Activated T-cell treated with anti-CD3 and anti-CD28 coated beads, Interleukin-2, amount 50 U/mL, for 4 hours (primary cell): ENCODE data around the gene AGBL4. TPM values are rescaled to one million over a fixed set of nuclear protein-coding genes. Genes with fewer than 3 reads are reported as not detected.

ENCODE experiments used
- ATAC-seq, 2 donors: fragments of 200-7000 bp; cut with Tn5 transposase; one replicate each; pipeline ENCODE4 v1.10.0; 2021
- DNase-seq: peaks from one replicate; pipeline ENCODE4 v3.0.0-alpha.2; 2020
- H3K27me3 Mint-ChIP-seq: one replicate; pipeline ENCODE4 v1.8.0; 2021; ENCODE audit warnings: low read depth, mixed read lengths
- H3K36me3 Mint-ChIP-seq: one replicate; pipeline ENCODE4 v1.8.0; 2022; ENCODE audit warnings: mixed read lengths; ENCODE audit not compliant: insufficient read depth
- H3K4me1 Mint-ChIP-seq: one replicate; pipeline ENCODE4 v1.8.0; 2021; ENCODE audit warnings: low read depth, mixed read lengths
- H3K4me3 Mint-ChIP-seq: one replicate; pipeline ENCODE4 v1.8.0; 2021; ENCODE audit warnings: mild to moderate bottlenecking, moderate library complexity, mixed read lengths
- H3K9me3 Mint-ChIP-seq: one replicate; pipeline ENCODE4 v1.8.0; 2021; ENCODE audit warnings: mixed read lengths
- total RNA-seq, 3 donors: library from RNA; stranded (reverse); gene quantifications; one replicate each; pipeline ENCODE4 v1.2.1, GENCODE V29; 2021

AGBL4 gene
- total RNA-seq, 3 donors from 2014 or later, result not detected

- no peak for ATAC-seq
Observed at GRCh38 chr1:49448200-49448599, 575.6 kb downstream of the AGBL4 start.

DNA sequence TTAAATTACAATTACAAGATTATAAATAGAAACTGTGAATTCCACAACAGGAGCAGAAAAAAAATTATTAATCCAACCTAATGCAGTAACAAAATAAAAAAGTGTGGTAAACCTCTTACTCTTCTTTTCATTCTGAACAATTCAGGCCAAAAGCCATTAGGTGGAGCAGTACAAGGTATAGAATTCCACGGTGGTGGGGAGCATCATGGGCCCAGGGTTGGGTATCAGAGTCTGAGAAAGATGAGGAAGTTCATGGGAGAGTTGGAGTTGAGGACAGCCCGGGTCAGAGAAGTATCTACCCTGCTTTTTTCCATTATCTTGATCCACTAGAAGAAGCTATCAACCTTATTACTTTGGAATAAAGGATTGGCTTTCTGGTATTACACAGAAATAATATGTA lies 586.9 kb downstream of the AGBL4 start:
- Mint-ChIP-seq H3K27me3 (no peaks in the 10 kb centered on the region), H3K9me3 (peaks cover 14% of the 10 kb centered on the region), H3K4me1 (no peaks in the 10 kb centered on the region), H3K4me3 (no peak overlapping the region), H3K36me3 (no peaks in the 10 kb centered on the region)
- ATAC-seq, result no peak
- DNase-seq, result no peak

More at GRCh38 chr1:49448200-49448599, 575.6 kb downstream of the AGBL4 start:
- Mint-ChIP-seq H3K27me3 (no peaks in the 10 kb centered on the region), H3K4me3 (no peak overlapping the region), H3K9me3 (peaks cover 14% of the 10 kb centered on the region), H3K4me1 (no peaks in the 10 kb centered on the region), H3K36me3 (no peaks in the 10 kb centered on the region)
- no peak for DNase-seq

DNA sequence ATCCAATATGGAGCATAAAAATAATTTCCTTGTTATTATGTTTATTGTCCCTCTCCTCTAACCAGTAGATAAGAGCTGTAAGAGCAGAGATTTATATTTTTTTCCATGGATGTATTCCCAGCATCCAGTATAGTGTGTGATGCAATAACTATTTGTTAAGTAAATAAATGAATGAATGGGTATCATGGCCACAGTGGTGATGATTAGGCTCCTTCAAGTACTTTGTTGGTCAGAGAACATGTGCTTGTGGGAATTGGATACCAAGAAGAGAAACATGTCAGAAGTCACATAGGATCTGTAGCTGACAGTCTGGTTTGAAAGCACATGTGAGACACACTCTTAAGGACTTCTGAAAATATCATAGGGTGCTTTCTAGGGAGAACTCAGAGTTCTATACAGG lies 588.5 kb downstream of the AGBL4 start:
- Mint-ChIP-seq H3K4me1 (no peaks in the 10 kb centered on the region), H3K27me3 (no peaks in the 10 kb centered on the region), H3K9me3 (peaks cover 9% of the 10 kb centered on the region), H3K4me3 (no peak overlapping the region), H3K36me3 (no peaks in the 10 kb centered on the region)
- ATAC-seq (no peak), DNase-seq (no peak)

DNA sequence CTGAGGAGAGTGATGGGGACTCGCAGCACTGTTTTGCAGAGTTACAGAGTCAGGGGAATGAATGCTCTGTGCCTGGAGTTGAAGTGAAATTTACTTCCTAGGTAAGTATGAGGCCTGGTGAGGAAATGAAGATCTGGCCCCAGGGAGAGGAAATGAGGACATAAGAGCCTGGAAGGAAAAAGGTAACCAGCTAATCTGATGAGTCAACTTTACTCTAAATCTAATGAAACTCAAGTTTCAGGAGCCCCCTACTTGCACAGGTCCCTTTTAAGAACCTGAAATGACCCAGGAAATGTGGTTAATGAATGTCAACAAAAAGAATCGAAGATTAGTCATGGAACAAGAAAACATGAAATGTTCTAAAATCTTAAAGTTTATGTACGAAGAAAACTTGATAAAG lies 599.0 kb downstream of the AGBL4 start:
- no peak for ATAC-seq
- no peaks in the 10 kb centered on the region for H3K27me3 Mint-ChIP-seq
- no peaks in the 10 kb centered on the region for H3K4me1 Mint-ChIP-seq
- no peak for DNase-seq
- H3K9me3 Mint-ChIP-seq, result no peaks in the 10 kb centered on the region
- H3K4me3 Mint-ChIP-seq, result no peak overlapping the region
- H3K36me3 Mint-ChIP-seq, result no peaks in the 10 kb centered on the region

GRCh38 chr1:49416758-49417157 lies 607.0 kb downstream of the AGBL4 start:
- ATAC-seq, result no peak
- H3K9me3 Mint-ChIP-seq, result no peaks in the 10 kb centered on the region
- no peak for DNase-seq
- H3K36me3 Mint-ChIP-seq, result no peaks in the 10 kb centered on the region
- no peak overlapping the region for H3K4me3 Mint-ChIP-seq
- H3K27me3 Mint-ChIP-seq, result peaks cover 2% of the 10 kb centered on the region
- H3K4me1 Mint-ChIP-seq, result no peaks in the 10 kb centered on the region

DNA sequence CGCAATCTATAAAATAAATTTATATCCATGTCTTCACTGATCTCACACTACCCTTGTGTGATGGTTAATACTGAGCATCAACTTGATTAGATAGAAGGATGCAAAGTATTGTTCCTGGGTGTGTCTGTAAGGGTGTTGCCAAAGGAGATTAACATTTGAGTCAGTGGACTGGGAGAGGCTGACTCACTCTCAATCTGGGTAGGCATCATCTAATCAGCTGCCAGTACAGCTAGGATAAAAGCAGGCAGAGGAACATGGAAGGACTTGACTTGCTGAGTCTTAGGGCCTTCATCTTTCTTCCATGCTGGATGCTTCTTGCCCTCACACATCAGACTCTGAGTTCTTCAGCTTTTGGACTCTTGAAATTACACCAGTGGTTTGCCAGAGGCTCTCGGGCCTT lies 615.4 kb downstream of the AGBL4 start:
- no peaks in the 10 kb centered on the region for H3K27me3 Mint-ChIP-seq
- H3K9me3 Mint-ChIP-seq, result no peaks in the 10 kb centered on the region

DNA sequence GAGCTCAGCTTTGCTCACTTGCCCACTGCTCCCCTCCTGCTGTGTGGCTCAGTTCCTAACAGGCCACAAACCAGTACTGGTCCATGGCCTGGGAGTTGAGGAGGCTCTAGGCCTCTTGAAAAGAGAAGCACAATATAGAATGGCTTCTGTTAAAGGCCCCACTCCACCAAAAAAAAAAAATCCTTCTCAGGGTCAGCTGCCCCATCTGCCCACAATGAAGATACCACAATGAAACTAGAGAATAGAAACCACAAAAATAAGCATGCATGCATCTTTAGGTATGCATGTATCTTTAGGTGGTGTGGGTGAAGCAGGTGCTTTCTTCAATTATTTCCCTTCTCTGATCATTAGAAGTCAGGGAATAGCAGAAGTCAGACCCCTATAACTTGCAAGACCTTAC lies 626.7 kb downstream of the AGBL4 start:
- Mint-ChIP-seq H3K27me3 (no peaks in the 10 kb centered on the region), H3K4me3 (no peak overlapping the region), H3K9me3 (peaks cover 9% of the 10 kb centered on the region), H3K4me1 (no peaks in the 10 kb centered on the region), H3K36me3 (no peaks in the 10 kb centered on the region)
- ATAC-seq (no peak), DNase-seq (no peak)

More for the DNA sequence above, 615.4 kb downstream of the AGBL4 start:
- Mint-ChIP-seq H3K4me3 (no peak overlapping the region), H3K4me1 (no peaks in the 10 kb centered on the region), H3K36me3 (no peaks in the 10 kb centered on the region)
- no peak for DNase-seq
- no peak for ATAC-seq

- no peak for ATAC-seq
- H3K9me3 Mint-ChIP-seq, result peaks cover 5% of the 10 kb centered on the region
- H3K36me3 Mint-ChIP-seq, result no peaks in the 10 kb centered on the region
- H3K27me3 Mint-ChIP-seq, result no peaks in the 10 kb centered on the region
- no peak overlapping the region for H3K4me3 Mint-ChIP-seq
- no peak for DNase-seq
- H3K4me1 Mint-ChIP-seq, result no peaks in the 10 kb centered on the region
Observed at GRCh38 chr1:49394200-49394599, 629.6 kb downstream of the AGBL4 start.

DNA sequence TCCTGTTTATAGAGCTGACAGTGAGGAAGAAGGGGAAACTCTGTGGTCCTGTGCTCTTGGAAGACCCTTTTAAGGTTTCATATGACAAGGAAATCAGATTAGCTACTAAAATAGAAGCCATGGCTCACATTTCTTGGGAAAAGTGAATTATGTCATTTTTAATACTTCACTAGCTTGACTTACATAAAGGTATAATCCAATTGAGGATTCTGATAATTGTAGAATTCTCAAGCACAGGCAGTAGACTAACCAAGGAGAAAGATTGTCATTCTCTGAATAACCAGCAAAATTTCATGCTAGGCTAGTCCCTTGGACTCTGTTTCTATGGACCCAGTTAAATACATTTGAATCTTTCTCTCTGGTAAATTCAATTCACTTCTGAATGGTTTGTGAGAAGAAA lies 634.1 kb downstream of the AGBL4 start:
- Mint-ChIP-seq H3K9me3 (peaks cover 5% of the 10 kb centered on the region), H3K27me3 (no peaks in the 10 kb centered on the region), H3K4me3 (no peak overlapping the region), H3K36me3 (no peaks in the 10 kb centered on the region), H3K4me1 (no peaks in the 10 kb centered on the region)
- DNase-seq (no peak), ATAC-seq (no peak)

DNA sequence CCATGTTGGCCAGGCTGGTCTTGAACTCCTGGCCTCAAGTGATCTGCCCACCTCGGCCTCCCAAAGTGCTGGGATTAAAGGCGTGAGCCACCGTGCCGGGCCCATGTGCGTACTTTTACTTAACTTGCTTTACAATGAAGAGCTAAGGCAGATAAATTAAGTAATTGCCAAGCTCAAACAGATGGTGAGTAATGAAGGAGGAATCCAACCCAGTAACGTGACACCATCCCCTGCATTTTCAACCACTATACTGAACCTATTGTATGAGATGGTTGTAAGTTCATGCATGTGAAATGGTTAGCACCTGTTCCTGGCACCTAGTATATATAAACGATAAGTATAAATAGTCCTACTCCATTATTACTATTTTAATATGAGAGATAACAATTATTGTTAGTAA lies 659.1 kb downstream of the AGBL4 start:
- H3K9me3 Mint-ChIP-seq, result peaks cover 7% of the 10 kb centered on the region
- ATAC-seq, result no peak
- no peak overlapping the region for H3K4me3 Mint-ChIP-seq
- no peaks in the 10 kb centered on the region for H3K4me1 Mint-ChIP-seq
- H3K36me3 Mint-ChIP-seq, result no peaks in the 10 kb centered on the region
- peaks cover 2% of the 10 kb centered on the region for H3K27me3 Mint-ChIP-seq
- DNase-seq, result no peak

DNA sequence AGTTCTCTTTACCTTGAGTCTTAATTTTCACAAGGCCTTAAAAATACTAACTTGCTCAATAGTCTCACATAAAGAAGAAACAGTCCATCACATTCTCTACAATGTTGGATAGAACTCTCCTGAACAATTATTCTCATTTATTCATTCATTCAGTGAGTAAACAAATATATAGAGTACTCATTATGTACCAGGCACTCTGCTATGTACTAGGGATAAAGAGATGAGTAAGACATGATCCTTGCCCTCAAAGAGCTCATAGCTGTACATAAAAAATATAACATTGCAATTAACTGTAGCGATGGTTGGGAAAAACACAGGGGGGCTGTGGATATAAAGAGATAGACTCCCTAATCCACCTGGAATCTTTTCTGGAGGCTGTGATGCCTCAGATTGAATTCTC lies 660.1 kb downstream of the AGBL4 start:
- Mint-ChIP-seq H3K9me3 (peaks cover 7% of the 10 kb centered on the region), H3K4me1 (no peaks in the 10 kb centered on the region), H3K4me3 (no peak overlapping the region), H3K36me3 (no peaks in the 10 kb centered on the region), H3K27me3 (peaks cover 2% of the 10 kb centered on the region)
- DNase-seq (no peak), ATAC-seq (no peak)

GRCh38 chr1:49358036-49358435 lies 665.7 kb downstream of the AGBL4 start:
- Mint-ChIP-seq H3K27me3 (peaks cover 2% of the 10 kb centered on the region), H3K36me3 (no peaks in the 10 kb centered on the region), H3K9me3 (peaks cover 4% of the 10 kb centered on the region), H3K4me1 (no peaks in the 10 kb centered on the region), H3K4me3 (no peak overlapping the region)
- ATAC-seq, result no peak
- no peak for DNase-seq

DNA sequence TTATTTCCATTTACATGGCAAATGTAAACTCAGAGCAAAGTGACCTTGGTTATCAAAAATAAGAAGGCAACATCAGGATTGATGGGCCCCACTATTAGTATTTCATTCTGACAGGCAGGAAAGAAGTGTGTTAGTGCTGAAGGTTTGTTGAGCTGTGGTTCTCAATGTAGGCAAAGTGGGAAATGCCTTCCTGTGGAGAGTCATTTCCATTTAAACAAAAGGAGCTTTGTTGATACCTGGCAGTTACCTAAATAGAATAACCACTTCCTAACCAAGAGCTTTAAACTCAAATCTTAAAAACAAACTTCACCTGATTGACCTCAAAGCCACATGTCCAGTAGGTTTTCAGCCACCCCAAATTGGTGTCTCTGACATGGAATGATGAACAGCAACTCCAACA lies 667.2 kb downstream of the AGBL4 start:
- no peak for DNase-seq
- Mint-ChIP-seq H3K27me3 (peaks cover under 1% of the 10 kb centered on the region), H3K36me3 (no peaks in the 10 kb centered on the region), H3K4me1 (no peaks in the 10 kb centered on the region), H3K4me3 (no peak overlapping the region), H3K9me3 (peaks cover under 1% of the 10 kb centered on the region)
- no peak for ATAC-seq

DNA sequence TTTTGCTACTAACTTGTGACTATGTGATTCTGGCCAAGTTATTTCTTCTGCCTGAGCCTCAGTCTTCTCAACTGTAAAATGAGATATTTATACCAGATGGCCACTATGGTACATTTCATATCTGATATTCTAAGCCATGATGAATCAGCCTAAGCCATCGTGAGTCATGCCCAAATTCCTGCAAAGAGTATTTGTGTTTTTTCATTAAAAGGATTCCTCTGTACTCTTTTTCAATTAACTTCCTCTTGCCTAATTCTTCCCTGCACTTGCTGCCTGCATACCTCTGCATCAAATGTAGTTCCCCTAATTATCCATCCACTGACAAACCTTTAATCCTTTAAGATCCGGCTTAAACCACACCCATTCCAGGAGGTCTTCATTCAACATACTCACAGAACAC lies 672.0 kb downstream of the AGBL4 start:
- DNase-seq (no peak), ATAC-seq (no peak)
- Mint-ChIP-seq H3K4me3 (no peak overlapping the region), H3K36me3 (no peaks in the 10 kb centered on the region), H3K27me3 (no peaks in the 10 kb centered on the region), H3K9me3 (no peaks in the 10 kb centered on the region), H3K4me1 (no peaks in the 10 kb centered on the region)

- H3K4me3 Mint-ChIP-seq, result no peak overlapping the region
- ATAC-seq (no peak), DNase-seq (no peak)
- H3K4me1 Mint-ChIP-seq, result no peaks in the 10 kb centered on the region
- no peaks in the 10 kb centered on the region for H3K36me3 Mint-ChIP-seq
- H3K27me3 Mint-ChIP-seq, result no peaks in the 10 kb centered on the region
- peaks cover 10% of the 10 kb centered on the region for H3K9me3 Mint-ChIP-seq
Observed at GRCh38 chr1:49346767-49347349, 676.9 kb downstream of the AGBL4 start.

GRCh38 chr1:49340576-49340975 lies 683.2 kb downstream of the AGBL4 start:
- Mint-ChIP-seq H3K36me3 (no peaks in the 10 kb centered on the region), H3K9me3 (peaks cover 15% of the 10 kb centered on the region), H3K4me1 (no peaks in the 10 kb centered on the region), H3K27me3 (no peaks in the 10 kb centered on the region), H3K4me3 (no peak overlapping the region)
- ATAC-seq (no peak), DNase-seq (no peak)
